ENCODE measurements around the gene KRTAP5-3. TPM values are rescaled to one million over a fixed set of nuclear protein-coding genes. Genes with fewer than 3 reads are reported as not detected.

KRTAP5-3 gene
- total RNA-seq, 1 experiment from 2014 or later, result not detected

GRCh38 chr11:1560649-1561251 lies 47.5 kb downstream of the KRTAP5-3 start:
- Histone ChIP-seq H3K36me3 (ENCODE audit: low read depth) (no peaks in the 10 kb centered on the region), H3K27ac (no peak overlapping the region), H3K9me3 (ENCODE audit: insufficient read depth, low read depth) (no peaks in the 10 kb centered on the region), H3K4me3 (no peak overlapping the region), H2AFZ (no peak overlapping the region), H3K9me2 (ENCODE audit: insufficient read depth) (no peaks in the 10 kb centered on the region), H3K4me1 (replicated peaks; ENCODE audit: insufficient read depth) (peaks cover 22% of the 10 kb centered on the region), H3K4me2 (no peak overlapping the region), H4K20me1 (ENCODE audit: insufficient read depth) (no peaks in the 10 kb centered on the region), H3F3A (ENCODE audit: insufficient read depth, low read depth) (no peaks in the 10 kb centered on the region; the same call in 1 of the 2 replicates), H3K27me3 (ENCODE audit: insufficient read depth, low read depth) (no peaks in the 10 kb centered on the region), H3K79me2 (ENCODE audit: low read depth) (no peaks in the 10 kb centered on the region)
- DNase-seq, result no peak
- ChIA-PET CTCF (interaction anchor here (1.0 kb wide), 1 partner anchor 14 kb away, joined by 4 read pairs; no protein-coding TSS in a partner anchor), POLR2A (ENCODE audit: unreplicated experiment) (no interaction called here)
- no TSS peak for BruUV-seq (replicated peaks)
- TF ChIP-seq EZH2 (IDR thresholded peaks at IDR 0.05; ENCODE audit: low read depth), result no peak
- TF ChIP-seq CTCF (conservative IDR thresholded peaks at IDR 0.05), result no peak
- intact Hi-C loops (cut with micrococcal nuclease; ENCODE audit: unreplicated experiment), result no loop called here

DNA sequence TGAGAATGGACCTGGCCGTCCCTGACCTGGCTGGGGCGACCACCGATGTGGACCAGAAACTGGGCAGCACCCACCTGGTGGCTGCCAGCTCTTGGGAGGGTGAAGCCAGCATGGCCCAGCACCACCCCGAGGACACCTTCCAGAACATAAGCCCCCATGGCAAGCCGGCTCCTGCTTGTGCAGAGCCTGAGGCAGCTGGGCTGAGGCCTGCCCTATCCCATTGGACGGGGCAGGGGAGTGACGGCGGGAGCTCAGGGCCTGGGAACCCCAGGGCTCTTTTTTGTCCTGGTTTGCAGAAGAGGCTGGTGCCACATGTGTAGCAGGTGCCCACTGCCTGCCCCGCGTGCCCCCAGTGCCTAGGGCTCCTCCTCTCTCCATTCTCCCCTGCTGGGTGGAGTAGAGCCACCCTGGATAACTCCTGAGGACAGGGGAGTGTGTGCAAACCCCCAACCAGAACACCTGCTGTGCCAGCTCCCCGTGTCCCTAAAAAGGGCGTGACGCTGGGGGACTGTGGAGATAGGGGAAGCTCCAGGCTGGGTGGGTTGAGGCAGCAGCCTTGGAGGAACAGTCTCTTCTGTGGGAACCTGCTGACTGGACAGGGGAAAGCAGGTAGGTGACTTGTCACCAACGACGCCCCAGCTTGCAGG lies 48.1 kb downstream of the KRTAP5-3 start:
- Histone ChIP-seq H4K20me1 (ENCODE audit: insufficient read depth) (no peaks in the 10 kb centered on the region), H3F3A (ENCODE audit: insufficient read depth, low read depth) (no peaks in the 10 kb centered on the region; the same call in 1 of the 2 replicates), H3K4me3 (no peak overlapping the region), H3K4me1 (replicated peaks; ENCODE audit: insufficient read depth) (peaks cover 22% of the 10 kb centered on the region), H3K4me2 (no peak overlapping the region), H3K79me2 (ENCODE audit: low read depth) (no peaks in the 10 kb centered on the region), H3K36me3 (ENCODE audit: low read depth) (no peaks in the 10 kb centered on the region), H2AFZ (no peak overlapping the region), H3K27ac (no peak overlapping the region), H3K9me2 (ENCODE audit: insufficient read depth) (no peaks in the 10 kb centered on the region), H3K27me3 (ENCODE audit: insufficient read depth, low read depth) (no peaks in the 10 kb centered on the region), H3K9me3 (ENCODE audit: insufficient read depth, low read depth) (no peaks in the 10 kb centered on the region)
- DNase-seq, result no peak
- BruUV-seq (replicated peaks), result TSS peak; percentile 43
- POLR2A ChIA-PET (ENCODE audit: unreplicated experiment), result interaction anchor here (0.5 kb wide), 1 partner anchor 212 kb away, joined by 47 read pairs; no protein-coding TSS in a partner anchor
- no peak for TF ChIP-seq EZH2 (IDR thresholded peaks at IDR 0.05; ENCODE audit: low read depth)
- TF ChIP-seq CTCF (conservative IDR thresholded peaks at IDR 0.05), result no peak
- CTCF ChIA-PET, result interaction anchor here (0.5 to 1.0 kb wide), 2 partner anchors 15 to 273 kb away, joined by 3 to 4 read pairs; no protein-coding TSS in a partner anchor
- intact Hi-C loops (cut with micrococcal nuclease; ENCODE audit: unreplicated experiment), result no loop called here

DNA sequence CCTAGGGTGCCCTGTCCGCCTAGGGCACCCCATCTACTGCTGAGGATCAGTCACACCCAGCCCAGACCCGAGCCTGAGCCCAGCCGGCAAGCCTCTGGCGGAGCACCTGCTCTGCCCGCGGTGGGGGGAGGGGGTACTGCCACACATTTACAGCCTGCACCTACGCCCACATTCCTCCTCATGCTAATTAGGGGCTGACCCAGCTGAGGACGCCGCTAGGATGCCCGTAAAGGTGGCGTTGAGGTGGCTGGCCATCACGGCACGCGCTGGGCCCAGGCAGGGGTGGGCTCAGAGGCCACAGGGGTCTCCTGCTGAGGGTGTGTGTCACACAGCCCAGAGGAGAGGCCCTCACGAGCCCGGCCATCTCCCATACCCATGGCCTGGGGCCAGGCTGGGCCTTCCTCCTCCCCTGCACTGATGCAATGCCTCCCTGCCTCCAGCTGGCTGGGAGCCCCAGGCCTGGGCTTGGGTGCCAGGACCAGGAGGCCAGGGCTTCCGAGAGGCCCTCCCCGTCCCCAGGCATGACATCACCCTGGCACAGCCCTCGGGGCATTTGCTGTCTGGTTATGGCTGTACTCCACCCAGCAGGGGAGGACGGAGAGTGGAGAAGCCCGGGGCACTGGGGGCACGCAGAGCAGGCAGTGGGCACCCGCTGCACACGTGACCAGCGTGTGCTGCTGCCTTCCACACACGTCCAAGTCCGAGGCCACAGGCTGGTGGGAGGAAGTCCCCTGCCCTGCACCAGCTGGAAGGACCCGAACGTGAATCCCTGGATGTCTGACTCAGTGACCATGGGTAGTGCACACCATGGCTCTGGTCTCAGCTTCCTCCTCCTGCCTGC lies 48.9 kb downstream of the KRTAP5-3 start:
- H3K9me2 ChIP-seq (ENCODE audit: insufficient read depth), result no peaks in the 10 kb centered on the region
- no peaks in the 10 kb centered on the region for H3K36me3 ChIP-seq (ENCODE audit: low read depth)
- H3K27me3 ChIP-seq (ENCODE audit: insufficient read depth, low read depth), result no peaks in the 10 kb centered on the region
- intact Hi-C loops (cut with micrococcal nuclease; ENCODE audit: unreplicated experiment), result no loop called here
- peaks cover 29% of the 10 kb centered on the region for H3K4me1 ChIP-seq (replicated peaks; ENCODE audit: insufficient read depth)
- no peak overlapping the region; the same call in 1 of the 2 replicates for H2AFZ ChIP-seq
- TF ChIP-seq EZH2 (IDR thresholded peaks at IDR 0.05; ENCODE audit: low read depth), result no peak
- DNase-seq, result peak; percentile 79 to 92
- 0 out of 2 replicates have a peak overlapping the region, but pooled peaks have one; percentile 14 for H3K27ac ChIP-seq
- no TSS peak for BruUV-seq (replicated peaks)
- peak overlapping the region; percentile 73 for H3K4me2 ChIP-seq
- ChIA-PET CTCF (interaction anchor here (0.5 kb wide), 1 partner anchor 273 kb away, joined by 3 read pairs; no protein-coding TSS in a partner anchor), POLR2A (ENCODE audit: unreplicated experiment) (interaction anchor here (0.5 to 0.6 kb wide), 4 partner anchors 13 to 763 kb away, joined by 3 to 47 read pairs (median 6); partner anchors contain the start of gene PNPLA2)
- H4K20me1 ChIP-seq (ENCODE audit: insufficient read depth), result no peaks in the 10 kb centered on the region
- peak overlapping the region; percentile 50; the same call in 1 of the 2 replicates for H3K4me3 ChIP-seq
- H3K9me3 ChIP-seq (ENCODE audit: insufficient read depth, low read depth), result no peaks in the 10 kb centered on the region
- H3K79me2 ChIP-seq (ENCODE audit: low read depth), result no peaks in the 10 kb centered on the region
- no peaks in the 10 kb centered on the region; the same call in 1 of the 2 replicates for H3F3A ChIP-seq (ENCODE audit: insufficient read depth, low read depth)

Data from PC-9 (cell line).